HG03064 (cell line): Measurements from ENCODE around the gene GSDME.

Source experiments
- ATAC-seq: cut with Tn5 transposase; IDR thresholded peaks from one replicate; pipeline ENCODE4 v1.9.1; 2021; ENCODE audit warnings: low read depth; ENCODE audit not compliant: unreplicated experiment

GSDME gene

DNA sequence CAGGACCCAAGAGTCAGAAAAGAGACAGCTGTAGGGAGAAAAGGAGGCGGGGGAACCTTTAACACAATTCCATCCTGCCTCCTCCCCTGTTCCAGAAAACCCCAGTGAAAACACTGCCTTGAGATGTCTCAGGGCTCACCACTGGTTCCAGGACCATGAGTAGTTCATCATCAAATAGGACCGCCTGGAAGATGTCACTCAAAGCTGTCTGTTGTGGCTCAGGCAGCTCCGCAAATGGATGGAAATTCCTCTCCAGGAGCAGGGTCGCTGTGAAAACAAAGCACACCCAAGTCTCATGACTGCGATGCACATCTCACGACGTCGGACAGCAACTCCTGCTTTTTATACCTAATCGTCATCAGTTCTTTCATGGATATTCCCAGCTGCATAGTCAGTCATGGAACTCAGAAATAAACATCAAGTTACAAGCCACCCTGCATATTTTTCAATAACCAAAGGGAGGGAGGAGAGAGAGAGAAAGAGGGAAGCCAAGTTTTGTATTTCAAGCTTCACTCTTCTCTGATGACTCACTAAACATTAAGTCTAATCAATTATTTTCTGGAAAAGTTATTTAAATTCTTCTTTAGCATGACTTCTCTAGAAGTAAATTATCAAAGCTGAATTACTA lies 49.2 kb downstream of the GSDME start:
- no peak for ATAC-seq

- no peak for ATAC-seq
Observed at GRCh38 chr7:24706211-24707170, 50.8 kb downstream of the GSDME start.

DNA sequence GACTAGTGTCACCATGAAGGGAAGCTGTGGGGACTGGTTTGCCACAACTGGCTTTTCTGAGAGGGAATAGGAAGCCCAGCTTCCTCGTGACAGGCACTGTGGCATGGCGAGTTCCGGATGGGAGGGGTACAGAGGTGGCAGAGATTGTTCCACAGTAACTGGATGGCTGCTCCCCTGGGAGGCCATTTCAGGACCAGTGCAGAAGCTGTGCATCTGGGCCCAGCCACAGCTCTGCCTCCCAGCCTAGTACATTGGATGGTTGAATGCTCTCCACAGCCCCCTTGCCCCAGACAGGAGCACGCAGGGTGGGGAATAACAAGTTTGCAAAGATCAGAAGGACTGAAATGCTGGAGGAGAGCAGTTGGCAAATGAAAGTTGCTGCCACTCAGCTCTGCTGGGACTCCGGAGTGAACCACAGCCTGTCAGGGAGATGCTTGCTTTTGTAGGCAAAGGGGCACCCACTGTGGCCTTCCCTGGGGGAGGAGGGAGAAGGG lies 51.8 kb downstream of the GSDME start:
- ATAC-seq, result no peak

- ATAC-seq, result no peak
Observed at GRCh38 chr7:24704311-24704710, 53.0 kb downstream of the GSDME start.

DNA sequence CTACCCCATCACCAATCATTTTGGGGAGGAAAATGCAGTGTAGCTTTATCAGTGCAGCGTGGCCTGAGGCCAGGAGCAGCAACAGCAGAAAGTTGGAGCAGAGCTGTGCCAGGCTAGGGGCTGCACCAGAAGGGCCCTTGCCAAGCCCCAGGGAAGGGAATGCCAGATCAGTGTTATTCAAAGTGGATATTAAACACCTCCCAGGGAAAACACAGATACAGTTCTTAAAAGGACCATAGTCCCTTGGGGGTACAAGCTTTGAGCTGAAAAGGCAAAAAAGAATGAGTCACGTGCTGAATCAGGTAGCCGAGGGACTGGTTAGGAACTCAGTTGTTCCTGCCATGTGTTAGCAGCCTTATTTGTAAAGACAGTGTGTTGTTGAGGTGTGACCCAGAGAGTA lies 54.0 kb downstream of the GSDME start:
- no peak for ATAC-seq

- no peak for ATAC-seq
Observed at GRCh38 chr7:24702755-24703154, 54.5 kb downstream of the GSDME start.

DNA sequence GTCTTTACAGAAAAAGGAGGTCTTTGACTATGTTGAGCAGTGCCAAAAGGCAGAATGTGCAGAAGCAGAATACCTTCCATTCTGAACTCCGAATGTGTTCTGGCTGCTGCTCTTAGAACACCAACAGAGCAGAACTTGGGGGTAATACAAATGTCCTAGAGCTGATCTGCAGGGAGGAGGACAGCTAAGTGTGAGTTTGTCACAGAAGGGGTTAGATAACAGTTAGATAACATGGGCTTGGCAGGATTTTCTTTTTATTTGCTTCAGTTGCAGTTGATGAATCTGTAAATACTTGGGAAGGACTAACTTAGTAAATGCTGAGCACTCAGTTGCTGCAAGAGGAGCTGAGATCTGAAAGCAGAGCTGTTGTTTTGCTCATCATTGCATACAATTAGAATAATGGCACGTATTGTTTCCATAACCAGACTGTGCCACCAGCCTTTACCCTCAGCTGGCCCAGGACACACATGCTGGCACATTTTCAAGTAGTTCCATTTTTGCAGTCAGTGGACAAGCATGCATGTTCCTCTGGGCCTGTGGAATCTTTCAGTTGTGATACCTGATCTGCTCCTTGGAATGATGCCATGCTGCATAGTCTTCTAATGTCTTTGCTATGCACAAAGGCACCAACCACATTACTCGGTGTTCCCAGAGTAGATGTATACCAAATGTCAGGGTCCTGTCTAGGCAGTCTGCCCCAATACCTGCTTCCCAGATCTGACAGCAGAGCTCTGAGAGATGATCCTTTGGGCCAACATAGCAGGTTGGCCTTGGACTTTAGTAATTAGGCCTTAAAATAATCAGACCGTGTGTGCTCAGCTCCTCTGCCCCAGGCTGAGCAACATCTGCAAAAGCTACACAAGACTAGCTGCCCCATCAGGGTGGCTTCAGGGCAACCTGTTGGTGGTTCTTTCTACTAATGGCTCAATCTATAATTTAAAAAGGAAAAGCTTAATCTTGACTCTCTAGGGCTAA lies 55.7 kb downstream of the GSDME start:
- no peak for ATAC-seq

GRCh38 chr7:24700521-24701260 lies 56.6 kb downstream of the GSDME start:
- no peak for ATAC-seq

- no peak for ATAC-seq
Observed at GRCh38 chr7:24698531-24699266, 58.6 kb downstream of the GSDME start.

DNA sequence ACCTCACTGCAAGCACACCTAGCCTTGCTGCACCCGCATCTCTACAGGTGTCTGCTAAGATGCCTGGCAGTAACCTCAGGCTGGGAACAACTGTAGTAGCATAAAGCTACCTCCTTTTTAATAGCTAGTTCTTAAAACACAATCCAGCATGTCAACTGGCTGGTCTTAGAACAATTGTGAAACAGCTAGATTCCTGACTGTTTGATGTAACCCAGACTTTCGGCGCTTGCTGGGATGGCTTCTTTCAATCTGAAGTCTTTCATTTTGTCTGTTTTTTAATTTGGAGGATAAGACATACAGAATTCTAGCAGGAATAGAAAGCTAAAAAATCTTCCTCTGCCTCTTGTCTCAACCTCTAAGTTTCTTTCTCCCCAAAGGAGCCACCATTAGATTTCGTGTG lies 59.8 kb downstream of the GSDME start:
- no peak for ATAC-seq

- no peak for ATAC-seq
Observed at GRCh38 chr7:24692592-24692991, 64.7 kb downstream of the GSDME start.

GRCh38 chr7:24690251-24690650 lies 67.0 kb downstream of the GSDME start:
- ATAC-seq, result no peak

GRCh38 chr7:24685708-24686107 lies 71.6 kb downstream of the GSDME start:
- no peak for ATAC-seq

- no peak for ATAC-seq
Observed at GRCh38 chr7:24670782-24671181, 86.5 kb downstream of the GSDME start.

DNA sequence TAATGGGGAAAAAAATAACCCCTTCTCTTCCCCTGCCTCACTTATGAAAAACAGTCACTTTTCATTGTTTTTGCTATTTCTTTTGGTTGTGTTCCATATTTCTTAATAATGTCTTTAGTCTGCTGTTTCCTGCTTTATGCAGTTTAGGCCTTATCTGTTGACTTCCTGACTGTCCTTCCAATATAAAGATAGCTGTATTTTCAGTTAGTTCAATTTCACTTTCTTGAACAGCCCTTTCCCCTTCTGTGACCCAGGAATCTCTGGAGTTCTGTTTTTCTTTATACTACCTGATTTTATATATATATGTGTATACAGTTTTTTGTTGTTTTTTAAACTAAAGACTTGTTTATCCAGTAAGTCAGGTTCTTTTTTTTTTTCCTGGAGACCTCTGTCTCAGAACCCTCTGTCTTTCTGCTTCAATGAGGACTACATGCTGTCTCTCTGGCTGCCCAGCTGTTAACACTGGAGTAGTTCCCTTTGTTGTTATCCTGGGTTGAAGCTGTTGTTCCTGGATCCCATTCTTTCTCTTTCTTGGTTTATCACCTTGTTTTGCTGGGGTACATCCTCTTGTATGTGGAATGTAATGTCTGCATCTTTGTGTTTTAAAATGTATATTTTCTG lies 87.2 kb downstream of the GSDME start:
- no peak for ATAC-seq

- ATAC-seq, result no peak
Observed at GRCh38 chr7:24668927-24669635, 88.2 kb downstream of the GSDME start.

- ATAC-seq, result no peak
Observed at GRCh38 chr7:24665564-24666294, 91.5 kb downstream of the GSDME start.

DNA sequence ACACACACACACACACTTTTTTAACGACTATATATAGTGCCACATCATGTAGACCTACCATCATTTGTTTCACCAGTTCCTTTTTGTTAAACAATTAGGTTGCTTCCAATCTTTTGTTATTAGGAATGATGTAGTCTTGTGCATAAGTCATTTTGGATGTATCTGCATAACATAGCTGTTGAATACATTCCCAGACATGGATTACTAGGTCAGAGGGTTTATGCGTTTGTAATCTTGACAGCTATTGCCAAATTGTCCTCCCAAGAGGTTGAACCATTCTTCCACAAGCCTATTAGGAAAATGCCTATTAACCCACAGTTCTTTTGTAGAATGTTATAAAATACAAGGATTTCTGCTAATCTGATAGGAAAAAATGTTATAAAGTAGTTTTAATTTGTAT lies 96.7 kb downstream of the GSDME start:
- no peak for ATAC-seq
